ENCODE measurements around the gene DNASE1. TPM values are rescaled to one million over a fixed set of nuclear protein-coding genes. Genes with fewer than 3 reads are reported as not detected.

DNASE1 gene
- total RNA-seq, 6 donors from 2014 or later, result 6.4 to 34.6 (median 18.7) TPM

DNA sequence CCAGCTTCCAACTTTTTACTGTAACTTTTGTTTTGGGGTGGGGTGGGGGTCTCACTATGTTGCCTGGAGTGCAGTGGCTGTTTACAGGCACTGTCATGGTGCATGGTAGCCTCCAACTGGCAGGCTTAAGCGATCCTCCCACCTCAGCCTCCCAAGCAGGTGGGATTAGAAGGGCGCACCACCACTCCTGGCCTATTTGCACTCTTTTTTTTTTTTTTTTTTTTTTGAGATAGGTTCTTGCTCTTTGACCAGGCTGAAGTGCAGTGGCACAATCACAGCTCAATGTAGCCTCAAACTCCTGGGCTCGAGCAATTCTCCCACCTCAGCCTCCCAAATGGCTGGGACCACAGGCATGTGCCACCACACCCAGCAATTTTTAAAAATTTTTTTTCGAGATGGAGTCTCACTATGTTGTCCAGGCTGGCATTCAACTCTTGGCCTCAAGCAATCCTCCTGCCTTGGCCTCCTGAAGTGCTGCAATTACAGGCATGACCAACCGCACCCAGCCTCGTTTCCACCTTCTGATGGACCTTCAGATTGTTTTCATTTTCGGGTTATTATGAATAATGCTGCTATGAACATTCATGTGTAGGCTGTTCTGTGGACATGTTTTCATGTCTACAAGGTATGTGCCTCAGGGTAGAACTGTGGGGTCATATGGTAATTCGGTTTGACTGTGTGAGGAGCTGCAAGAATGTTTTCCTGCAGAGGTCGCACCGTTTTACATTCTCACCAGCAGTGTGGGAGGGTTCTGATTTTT, 51.9 kb downstream of the DNASE1 start:
- 86 to 93% methylated on average over 10 of the region's 10 CpGs for WGBS, 2 donors
- TF ChIP-seq CTCF (IDR thresholded peaks at IDR 0.05) (no peak), EP300 (IDR thresholded peaks at IDR 0.05) (no peak), POLR2AphosphoS5 (IDR thresholded peaks at IDR 0.05) (no peak), POLR2A (IDR thresholded peaks at IDR 0.05) (no peak)
- no peak for ATAC-seq (ENCODE audit: low FRiP score in 2 of 2)
- no peak overlapping the region for H3K4me3 ChIP-seq
- H3K9me3 ChIP-seq, result no peaks in the 10 kb centered on the region
- no peaks in the 10 kb centered on the region for H3K4me1 ChIP-seq
- H3K36me3 ChIP-seq, result peaks cover 0 to 7% (median 2%) of the 10 kb centered on the region in 4 donors
- no peaks in the 10 kb centered on the region for H3K27me3 ChIP-seq
- no peak overlapping the region for H3K27ac ChIP-seq
- DNase-seq, result no peak

Other genes starting within 250 kb of the DNASE1 start
- 1 to 10 TPM in 5 of 6 donors, under 1 TPM in 1; 0.78 to 7.7 (median 4.6) TPM for gene ZNF597, start 211.2 kb upstream of the DNASE1 start, total RNA-seq
- 10 to 100 TPM; 33.0 to 77.5 (median 54.6) TPM for gene NAA60, start 211.0 kb upstream of the DNASE1 start, total RNA-seq
- not detected for gene C16orf90, start 159.2 kb upstream of the DNASE1 start, total RNA-seq
- 10 to 100 TPM; 12.8 to 40.8 (median 18.4) TPM for gene CLUAP1, start 153.7 kb upstream of the DNASE1 start, total RNA-seq
- 10 to 100 TPM in 1 of 6 donors, 1 to 10 TPM in 5; 2.6 to 19.9 (median 3.9) TPM for gene NLRC3, start 77.3 kb upstream of the DNASE1 start, total RNA-seq
- 10 to 100 TPM in 1 of 6 donors, 1 to 10 TPM in 5; 4.6 to 10.5 (median 6.0) TPM for gene SLX4, start 43.1 kb upstream of the DNASE1 start, total RNA-seq
- gene TRAP1, start 62.8 kb downstream of the DNASE1 start, total RNA-seq, result 10 to 100 TPM; 48.0 to 81.7 (median 55.0) TPM
- gene CREBBP, start 226.0 kb downstream of the DNASE1 start, total RNA-seq, result 100 to 1,000 TPM in 3 of 6 donors, 10 to 100 TPM in 3; 54.1 to 175 (median 99.2) TPM

Data from upper lobe of left lung (tissue), 6 donors.